Left renal cortex interstitium (tissue), 4 donors: Measurements from ENCODE around the gene CBARP. TPM values are rescaled to one million over a fixed set of nuclear protein-coding genes. Genes with fewer than 3 reads are reported as not detected.

ENCODE experiments used
- DNase-seq, 4 donors: peaks; one replicate each; pipeline ENCODE4 v3.0.0-alpha.2; 2013; ENCODE audit warnings: low read depth in 4 of 4, low spot score in 2 of 4, missing footprints in 1 of 4
- polyA plus RNA-seq, 4 donors: library from polyadenylated mRNA; unstranded; fragments of 120-200 nt; gene quantifications; one replicate each; pipeline ENCODE4 v1.2.1, GENCODE V29; 2013; ENCODE audit not compliant: insufficient read length in 4 of 4

The CBARP gene
- polyA plus RNA-seq, 4 donors = 1.1 to 5.9 (median 3.5) TPM

GRCh38 chr19:1182068-1182467 lies 55.7 kb downstream of the CBARP start:
- DNase-seq = no peak

- DNase-seq = no peak
Measured at GRCh38 chr19:1181606-1182005, 56.2 kb downstream of the CBARP start.

Other genes starting within 250 kb of the CBARP start
- 1 to 10 TPM in 2 of 4 donors, under 1 TPM in 2; 0.41 to 1.4 (median 1.0) TPM for gene GRIN3B, start 237.6 kb downstream of the CBARP start, polyA plus RNA-seq
- 100 to 1,000 TPM in 3 of 4 donors, 10 to 100 TPM in 1; 98.0 to 154 (median 130) TPM for gene TMEM259, start 216.9 kb downstream of the CBARP start, polyA plus RNA-seq
- not detected for gene RNU6-2, start 216.5 kb downstream of the CBARP start, polyA plus RNA-seq
- gene CNN2, start 211.4 kb downstream of the CBARP start, polyA plus RNA-seq = 100 to 1,000 TPM; 163 to 215 (median 186) TPM
- gene ABCA7, start 197.9 kb downstream of the CBARP start, polyA plus RNA-seq = 10 to 100 TPM in 1 of 4 donors, 1 to 10 TPM in 3; 6.9 to 14.0 (median 8.5) TPM
- gene ARHGAP45, start 170.8 kb downstream of the CBARP start, polyA plus RNA-seq = 10 to 100 TPM in 3 of 4 donors, 1 to 10 TPM in 1; 9.4 to 14.9 (median 12.2) TPM
- gene POLR2E, start 142.6 kb downstream of the CBARP start, polyA plus RNA-seq = 100 to 1,000 TPM; 139 to 183 (median 154) TPM
- 100 to 1,000 TPM; 240 to 321 (median 259) TPM for gene GPX4, start 134.0 kb downstream of the CBARP start, polyA plus RNA-seq
- gene SBNO2, start 63.7 kb downstream of the CBARP start, polyA plus RNA-seq = 10 to 100 TPM; 15.2 to 22.8 (median 20.1) TPM
- 10 to 100 TPM; 59.1 to 64.4 (median 61.9) TPM for gene STK11, start 32.2 kb downstream of the CBARP start, polyA plus RNA-seq
- 100 to 1,000 TPM in 3 of 4 donors, 10 to 100 TPM in 1; 83.4 to 185 (median 127) TPM for gene ATP5F1D, start 3.7 kb upstream of the CBARP start, polyA plus RNA-seq
- gene MIDN, start 10.6 kb upstream of the CBARP start, polyA plus RNA-seq = 10 to 100 TPM; 39.9 to 83.0 (median 65.7) TPM
- gene CIRBP, start 31.3 kb upstream of the CBARP start, polyA plus RNA-seq = 1,000 to 10,000 TPM in 1 of 4 donors, 100 to 1,000 TPM in 3; 787 to 1,013 (median 826) TPM
- gene FAM174C, start 37.5 kb upstream of the CBARP start, polyA plus RNA-seq = 10 to 100 TPM; 13.3 to 30.9 (median 26.1) TPM
- 1 to 10 TPM; 1.8 to 5.8 (median 4.3) TPM for gene EFNA2, start 47.9 kb upstream of the CBARP start, polyA plus RNA-seq
- gene NDUFS7, start 145.9 kb upstream of the CBARP start, polyA plus RNA-seq = 10 to 100 TPM; 43.6 to 99.1 (median 85.1) TPM
- gene GAMT, start 163.5 kb upstream of the CBARP start, polyA plus RNA-seq = 10 to 100 TPM; 24.4 to 44.5 (median 40.2) TPM
- 100 to 1,000 TPM in 2 of 4 donors, 10 to 100 TPM in 2; 67.1 to 110 (median 95.0) TPM for gene DAZAP1, start 169.6 kb upstream of the CBARP start, polyA plus RNA-seq
- 1,000 to 10,000 TPM in 1 of 4 donors, 100 to 1,000 TPM in 3; 623 to 1,048 (median 767) TPM for gene RPS15, start 200.4 kb upstream of the CBARP start, polyA plus RNA-seq
- gene APC2, start 212.1 kb upstream of the CBARP start, polyA plus RNA-seq = 1 to 10 TPM; 1.1 to 2.0 (median 1.8) TPM
- gene C19orf25, start 241.2 kb upstream of the CBARP start, polyA plus RNA-seq = 10 to 100 TPM; 17.1 to 38.3 (median 33.1) TPM